Loucy (cell line): ENCODE measurements around the gene VSIG10L.

ENCODE experiments used
- H2AFZ ChIP-seq: fragments of 200-600 bp; sonication (generic); 2 replicates; pipeline ENCODE4 v1.6.0; 2016; ENCODE audit warnings: antibody characterized with exemption, mild to moderate bottlenecking, low read length, moderate library complexity
- H3F3A ChIP-seq: fragments of 200-600 bp; 2 replicates; pipeline ENCODE4 v1.6.0; 2016; ENCODE audit warnings: antibody characterized with exemption, low read depth, mild to moderate bottlenecking
- H3K27me3 ChIP-seq: fragments of 200-600 bp; sonication (generic); 2 replicates; pipeline ENCODE4 v1.6.1; 2014; ENCODE audit warnings: low read length, mild to moderate bottlenecking; ENCODE audit not compliant: insufficient read depth, poor library complexity, severe bottlenecking
- H3K36me3 ChIP-seq: fragments of 200-600 bp; sonication (generic); 2 replicates; pipeline ENCODE4 v1.6.1; 2016; ENCODE audit warnings: low read length; ENCODE audit not compliant: insufficient read depth
- H3K4me1 ChIP-seq: fragments of 200-600 bp; sonication (generic); 2 replicates; pipeline ENCODE4 v1.5.1; 2014; ENCODE audit warnings: low read length, mild to moderate bottlenecking; ENCODE audit not compliant: insufficient read depth, poor library complexity, severe bottlenecking
- H3K4me2 ChIP-seq: fragments of 200-600 bp; sonication (generic); 2 replicates; pipeline ENCODE4 v1.6.0; 2014; ENCODE audit warnings: antibody characterized with exemption, low read length, low read depth, mild to moderate bottlenecking; ENCODE audit not compliant: poor library complexity, severe bottlenecking
- H3K4me3 ChIP-seq: fragments of 200-600 bp; sonication (generic); 2 replicates; pipeline ENCODE4 v1.5.1; 2014; ENCODE audit warnings: low read length, mild to moderate bottlenecking, mixed read lengths; ENCODE audit not compliant: poor library complexity, severe bottlenecking
- H3K79me2 ChIP-seq: fragments of 200-600 bp; sonication (generic); 2 replicates; pipeline ENCODE4 v1.6.1; 2014; ENCODE audit warnings: low read length; ENCODE audit not compliant: insufficient read depth
- H3K9ac ChIP-seq: fragments of 200-600 bp; sonication (generic); 2 replicates; pipeline ENCODE4 v1.6.0; 2014; ENCODE audit warnings: mild to moderate bottlenecking, low read depth, low read length, moderate library complexity; ENCODE audit not compliant: poor library complexity, severe bottlenecking
- H3K9me2 ChIP-seq: fragments of 200-600 bp; sonication (generic); replicated peaks from 2 replicates; pipeline ENCODE4 v1.6.1; 2016; ENCODE audit warnings: low read depth, low read length, mixed read lengths
- H3K9me3 ChIP-seq: fragments of 200-600 bp; sonication (generic); 2 replicates; pipeline ENCODE4 v1.6.1; 2014; ENCODE audit warnings: mild to moderate bottlenecking, antibody characterized with exemption, low read length, low read depth; ENCODE audit not compliant: insufficient read depth
- H4K20me1 ChIP-seq: fragments of 200-600 bp; sonication (generic); 2 replicates; pipeline ENCODE4 v1.6.0; 2014; ENCODE audit warnings: antibody characterized with exemption, low read length, mild to moderate bottlenecking; ENCODE audit not compliant: insufficient read depth, poor library complexity, severe bottlenecking
- EZH2phosphoT487 ChIP-seq: fragments of 200-600 bp; IDR thresholded peaks from 2 replicates; pipeline ENCODE4 v1.6.1; 2018; ENCODE audit warnings: antibody characterized with exemption, mild to moderate bottlenecking, moderate library complexity, borderline replicate concordance
- TF ChIP-seq, protein P1 (sequence below): fragments of 200-600 bp; sonication (generic); conservative IDR thresholded peaks from 2 replicates; pipeline ENCODE4 v1.5.1; 2014; ENCODE audit warnings: mild to moderate bottlenecking, antibody characterized with exemption, low read length

VSIG10L gene

DNA sequence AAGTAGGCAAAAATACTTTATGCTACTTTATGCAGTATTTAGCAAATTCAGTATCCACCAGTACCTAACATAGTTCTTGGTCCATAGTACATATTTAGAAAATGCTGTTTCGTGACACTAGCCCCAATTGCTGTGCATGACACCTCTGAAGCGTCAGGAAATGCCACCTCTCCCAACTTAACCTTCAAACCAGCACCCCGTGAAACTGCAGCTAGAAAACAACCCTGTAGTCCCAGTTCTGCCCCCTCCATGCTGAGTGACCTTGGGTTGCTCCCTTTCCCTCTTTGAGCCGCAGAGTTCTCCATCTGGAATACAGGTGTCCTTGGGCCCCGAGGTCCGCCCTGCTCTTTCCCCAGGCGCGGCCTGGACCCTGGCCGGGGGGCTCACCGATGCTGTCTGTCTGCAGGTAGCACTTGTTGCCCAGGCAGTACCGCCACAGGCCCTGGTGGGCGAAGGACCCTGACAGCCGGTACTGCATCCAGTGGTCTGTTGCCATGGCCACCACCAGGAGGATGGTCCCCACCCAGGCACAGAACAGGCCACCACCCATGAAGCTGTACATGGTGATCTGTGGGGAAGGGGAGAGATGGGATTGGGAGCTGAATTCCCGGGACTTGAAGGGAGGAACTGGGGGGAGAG is 45.1 kb upstream of the VSIG10L start:
- H3K79me2 ChIP-seq: no peaks in the 10 kb centered on the region
- H4K20me1 ChIP-seq: no peaks in the 10 kb centered on the region
- H3K27me3 ChIP-seq: no peaks in the 10 kb centered on the region
- no peaks in the 10 kb centered on the region for H3K4me1 ChIP-seq
- H3K9me2 ChIP-seq: no peaks in the 10 kb centered on the region
- TF ChIP-seq, protein P1, sequence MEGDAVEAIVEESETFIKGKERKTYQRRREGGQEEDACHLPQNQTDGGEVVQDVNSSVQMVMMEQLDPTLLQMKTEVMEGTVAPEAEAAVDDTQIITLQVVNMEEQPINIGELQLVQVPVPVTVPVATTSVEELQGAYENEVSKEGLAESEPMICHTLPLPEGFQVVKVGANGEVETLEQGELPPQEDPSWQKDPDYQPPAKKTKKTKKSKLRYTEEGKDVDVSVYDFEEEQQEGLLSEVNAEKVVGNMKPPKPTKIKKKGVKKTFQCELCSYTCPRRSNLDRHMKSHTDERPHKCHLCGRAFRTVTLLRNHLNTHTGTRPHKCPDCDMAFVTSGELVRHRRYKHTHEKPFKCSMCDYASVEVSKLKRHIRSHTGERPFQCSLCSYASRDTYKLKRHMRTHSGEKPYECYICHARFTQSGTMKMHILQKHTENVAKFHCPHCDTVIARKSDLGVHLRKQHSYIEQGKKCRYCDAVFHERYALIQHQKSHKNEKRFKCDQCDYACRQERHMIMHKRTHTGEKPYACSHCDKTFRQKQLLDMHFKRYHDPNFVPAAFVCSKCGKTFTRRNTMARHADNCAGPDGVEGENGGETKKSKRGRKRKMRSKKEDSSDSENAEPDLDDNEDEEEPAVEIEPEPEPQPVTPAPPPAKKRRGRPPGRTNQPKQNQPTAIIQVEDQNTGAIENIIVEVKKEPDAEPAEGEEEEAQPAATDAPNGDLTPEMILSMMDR: no peak
- TF ChIP-seq EZH2phosphoT487: no peak
- no peaks in the 10 kb centered on the region for H3F3A ChIP-seq
- no peak overlapping the region for H3K4me3 ChIP-seq
- no peak overlapping the region for H3K9ac ChIP-seq
- H3K4me2 ChIP-seq: no peak overlapping the region
- H2AFZ ChIP-seq: no peak overlapping the region
- no peaks in the 10 kb centered on the region for H3K9me3 ChIP-seq
- no peaks in the 10 kb centered on the region for H3K36me3 ChIP-seq

DNA sequence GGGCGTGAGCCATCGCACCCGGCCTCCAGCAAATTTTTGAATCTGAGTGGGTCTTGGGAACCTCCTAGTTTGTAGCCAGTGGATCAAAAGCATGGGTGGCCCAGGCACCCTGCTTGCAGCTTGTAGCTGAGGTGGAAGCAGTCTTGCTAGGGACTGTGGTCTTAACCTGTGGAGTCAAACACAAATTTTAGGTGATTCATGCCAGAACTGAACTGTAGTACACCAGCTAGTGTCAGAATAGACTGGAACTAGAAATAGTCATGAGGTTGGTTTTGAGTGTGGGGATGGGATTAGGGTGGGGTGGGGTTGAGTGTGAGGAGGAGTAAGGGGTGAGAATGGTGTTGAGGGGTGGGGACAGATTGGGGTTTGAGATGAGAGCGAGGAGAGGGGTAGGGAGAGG is 40.1 kb upstream of the VSIG10L start:
- no peak overlapping the region for H3K9ac ChIP-seq
- H4K20me1 ChIP-seq: no peaks in the 10 kb centered on the region
- H3F3A ChIP-seq: no peaks in the 10 kb centered on the region
- no peak overlapping the region for H3K4me2 ChIP-seq
- H3K4me3 ChIP-seq: no peak overlapping the region
- H3K79me2 ChIP-seq: no peaks in the 10 kb centered on the region
- no peaks in the 10 kb centered on the region for H3K9me2 ChIP-seq
- TF ChIP-seq, protein P1: no peak
- no peak for TF ChIP-seq EZH2phosphoT487
- H3K27me3 ChIP-seq: no peaks in the 10 kb centered on the region
- H2AFZ ChIP-seq: no peak overlapping the region
- no peaks in the 10 kb centered on the region for H3K4me1 ChIP-seq
- no peaks in the 10 kb centered on the region for H3K36me3 ChIP-seq
- no peaks in the 10 kb centered on the region; the same call in 1 of the 2 replicates for H3K9me3 ChIP-seq

DNA sequence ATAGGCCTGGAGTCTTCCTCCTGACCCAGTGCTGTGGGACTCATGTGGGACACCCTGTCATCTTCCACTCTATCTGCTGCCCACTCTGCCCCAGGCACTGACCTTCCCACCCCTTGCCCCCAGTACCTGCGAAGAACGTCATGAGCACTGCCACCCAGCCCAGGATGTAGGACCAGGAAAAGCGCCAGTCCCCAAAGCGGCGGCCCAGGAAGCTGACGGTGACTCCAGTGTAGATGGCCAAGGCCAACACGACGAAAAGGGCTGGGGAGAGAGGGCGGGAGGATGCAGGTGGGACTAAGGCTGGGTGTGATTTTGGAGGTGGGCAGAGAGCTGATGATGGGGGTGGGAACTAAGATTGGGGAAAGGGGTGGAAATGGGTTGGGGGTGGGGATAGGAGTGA is 38.4 kb upstream of the VSIG10L start:
- H3K79me2 ChIP-seq: no peaks in the 10 kb centered on the region
- peaks cover 13% of the 10 kb centered on the region for H3K4me1 ChIP-seq
- H3K4me2 ChIP-seq: no peak overlapping the region

More for the DNA sequence above, 38.4 kb upstream of the VSIG10L start:
- Histone ChIP-seq H3K36me3 (no peaks in the 10 kb centered on the region), H3K27me3 (no peaks in the 10 kb centered on the region), H2AFZ (no peak overlapping the region), H3K9ac (no peak overlapping the region), H3K9me2 (no peaks in the 10 kb centered on the region), H3K4me3 (no peak overlapping the region), H4K20me1 (no peaks in the 10 kb centered on the region), H3F3A (no peaks in the 10 kb centered on the region), H3K9me3 (no peaks in the 10 kb centered on the region; the same call in 1 of the 2 replicates)
- no peak for TF ChIP-seq EZH2phosphoT487
- TF ChIP-seq, protein P1: no peak
